ENCODE data around the gene KRTAP6-3. TPM values are rescaled to one million over a fixed set of nuclear protein-coding genes. Genes with fewer than 3 reads are reported as not detected.

Gene KRTAP6-3
- total RNA-seq, 1 donor from 2014 or later: not detected

DNA sequence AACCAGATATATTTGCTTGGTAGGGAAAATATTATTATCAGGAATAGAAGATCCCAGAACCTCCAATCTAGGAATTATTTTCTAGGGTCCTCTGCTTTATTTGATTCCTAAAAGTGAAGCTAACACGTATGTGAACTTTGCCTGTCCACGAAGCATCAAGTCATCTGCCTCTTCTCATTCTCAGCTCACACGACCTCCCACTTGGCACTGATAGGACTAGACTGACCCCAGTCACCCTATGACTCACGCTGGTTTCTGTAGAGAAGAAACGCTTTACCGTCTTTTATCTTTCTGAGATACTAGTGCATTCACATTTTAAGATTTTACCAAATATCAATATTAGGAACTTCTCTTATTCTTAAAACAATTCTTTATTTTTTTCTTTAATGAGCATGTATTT is 29.2 kb upstream of the KRTAP6-3 start:
- DNase-seq (no peak), ATAC-seq (ENCODE audit: low read depth) (no peak)
- POLR2A ChIA-PET: no interaction called here
- intact Hi-C loops (cut with micrococcal nuclease): no loop called here
- H3K9me3 Mint-ChIP-seq: peaks cover 3% of the 10 kb centered on the region
- no peaks in the 10 kb centered on the region for H3K27me3 Mint-ChIP-seq
- H3K36me3 Mint-ChIP-seq (ENCODE audit: low read depth): no peaks in the 10 kb centered on the region
- TF ChIP-seq, protein P1, sequence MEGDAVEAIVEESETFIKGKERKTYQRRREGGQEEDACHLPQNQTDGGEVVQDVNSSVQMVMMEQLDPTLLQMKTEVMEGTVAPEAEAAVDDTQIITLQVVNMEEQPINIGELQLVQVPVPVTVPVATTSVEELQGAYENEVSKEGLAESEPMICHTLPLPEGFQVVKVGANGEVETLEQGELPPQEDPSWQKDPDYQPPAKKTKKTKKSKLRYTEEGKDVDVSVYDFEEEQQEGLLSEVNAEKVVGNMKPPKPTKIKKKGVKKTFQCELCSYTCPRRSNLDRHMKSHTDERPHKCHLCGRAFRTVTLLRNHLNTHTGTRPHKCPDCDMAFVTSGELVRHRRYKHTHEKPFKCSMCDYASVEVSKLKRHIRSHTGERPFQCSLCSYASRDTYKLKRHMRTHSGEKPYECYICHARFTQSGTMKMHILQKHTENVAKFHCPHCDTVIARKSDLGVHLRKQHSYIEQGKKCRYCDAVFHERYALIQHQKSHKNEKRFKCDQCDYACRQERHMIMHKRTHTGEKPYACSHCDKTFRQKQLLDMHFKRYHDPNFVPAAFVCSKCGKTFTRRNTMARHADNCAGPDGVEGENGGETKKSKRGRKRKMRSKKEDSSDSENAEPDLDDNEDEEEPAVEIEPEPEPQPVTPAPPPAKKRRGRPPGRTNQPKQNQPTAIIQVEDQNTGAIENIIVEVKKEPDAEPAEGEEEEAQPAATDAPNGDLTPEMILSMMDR (IDR thresholded peaks at IDR 0.05): no peak
- H3K4me1 Mint-ChIP-seq: no peaks in the 10 kb centered on the region
- no peak overlapping the region for H3K4me3 Mint-ChIP-seq
- no peak overlapping the region for H3K27ac Mint-ChIP-seq
- CTCF ChIA-PET: no interaction called here

DNA sequence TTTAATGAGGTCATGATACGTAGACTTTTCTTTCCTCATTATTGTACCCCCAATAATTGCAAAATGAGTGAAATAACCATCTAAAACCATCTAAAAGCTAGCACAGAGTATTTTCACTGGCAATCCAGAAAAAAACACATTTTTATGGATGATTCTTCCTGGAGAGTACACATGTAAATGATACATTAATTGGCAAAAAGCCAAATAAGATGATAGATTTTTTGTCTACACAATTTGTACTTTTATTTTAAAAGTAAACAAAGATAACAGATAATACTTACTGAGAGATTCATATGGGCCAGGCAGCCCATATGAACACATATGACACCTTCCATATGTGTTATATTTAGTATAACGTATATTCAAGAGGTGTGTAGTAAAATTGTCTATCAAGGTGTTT is 28.6 kb upstream of the KRTAP6-3 start:
- CTCF ChIA-PET: no interaction called here
- intact Hi-C loops (cut with micrococcal nuclease): no loop called here
- no peaks in the 10 kb centered on the region for H3K4me1 Mint-ChIP-seq
- DNase-seq (no peak), ATAC-seq (ENCODE audit: low read depth) (no peak)
- H3K4me3 Mint-ChIP-seq: no peak overlapping the region
- H3K27me3 Mint-ChIP-seq: no peaks in the 10 kb centered on the region
- no peak overlapping the region for H3K27ac Mint-ChIP-seq
- H3K36me3 Mint-ChIP-seq (ENCODE audit: low read depth): no peaks in the 10 kb centered on the region
- TF ChIP-seq, protein P1 (IDR thresholded peaks at IDR 0.05): no peak
- H3K9me3 Mint-ChIP-seq: peaks cover 3% of the 10 kb centered on the region
- POLR2A ChIA-PET: no interaction called here

DNA sequence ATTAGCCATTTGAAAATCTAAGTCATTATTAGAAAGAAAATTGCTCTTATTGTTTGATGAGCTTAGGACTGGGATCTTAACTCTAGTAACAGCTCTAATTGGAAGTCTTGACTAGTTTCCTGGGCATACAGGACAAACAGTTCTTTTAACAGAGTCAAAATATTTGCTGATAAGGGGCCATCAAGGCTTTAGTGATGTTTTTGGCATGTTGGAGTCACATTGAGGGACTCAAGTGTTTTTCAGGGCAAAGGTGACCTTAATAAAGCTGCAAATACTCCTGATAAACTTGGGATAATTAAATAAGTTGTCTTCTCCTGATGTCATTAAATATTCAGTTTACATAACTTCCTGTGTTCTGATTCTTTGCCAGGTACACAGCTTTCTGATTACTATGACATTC is 24.6 kb upstream of the KRTAP6-3 start:
- intact Hi-C loops (cut with micrococcal nuclease): no loop called here
- H3K27me3 Mint-ChIP-seq: no peaks in the 10 kb centered on the region
- ATAC-seq (ENCODE audit: low read depth): no peak
- CTCF ChIA-PET: no interaction called here
- POLR2A ChIA-PET: no interaction called here
- H3K27ac Mint-ChIP-seq: no peak overlapping the region
- H3K4me1 Mint-ChIP-seq: no peaks in the 10 kb centered on the region
- no peak for DNase-seq
- H3K9me3 Mint-ChIP-seq: peaks cover 2% of the 10 kb centered on the region
- TF ChIP-seq, protein P1 (IDR thresholded peaks at IDR 0.05): no peak
- H3K36me3 Mint-ChIP-seq (ENCODE audit: low read depth): no peaks in the 10 kb centered on the region
- H3K4me3 Mint-ChIP-seq: no peak overlapping the region

DNA sequence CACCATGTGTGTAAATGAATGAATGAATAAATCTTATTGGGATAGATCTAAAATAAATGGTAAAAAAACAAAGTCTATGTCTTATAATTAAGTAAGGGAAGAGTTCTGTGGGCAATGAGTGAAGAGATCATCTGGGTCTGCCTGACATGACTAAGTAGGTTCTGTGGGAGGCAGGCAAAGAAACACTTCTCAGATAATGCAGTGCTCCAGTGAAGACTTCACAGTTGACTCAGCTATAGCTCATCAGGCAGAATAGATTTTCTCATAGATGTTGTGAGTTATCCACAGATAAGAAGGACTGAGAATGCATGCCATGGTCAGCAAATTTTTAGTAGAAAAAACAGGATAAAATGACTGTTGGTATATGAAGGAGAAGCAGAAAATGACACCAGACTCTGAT is 14.5 kb upstream of the KRTAP6-3 start:
- H3K27me3 Mint-ChIP-seq: no peaks in the 10 kb centered on the region
- POLR2A ChIA-PET: no interaction called here
- intact Hi-C loops (cut with micrococcal nuclease): no loop called here
- no peak for DNase-seq
- CTCF ChIA-PET: no interaction called here
- TF ChIP-seq, protein P1 (IDR thresholded peaks at IDR 0.05): no peak
- no peaks in the 10 kb centered on the region for H3K4me1 Mint-ChIP-seq
- H3K4me3 Mint-ChIP-seq: no peak overlapping the region
- peaks cover 3% of the 10 kb centered on the region for H3K9me3 Mint-ChIP-seq
- H3K27ac Mint-ChIP-seq: no peak overlapping the region
- no peaks in the 10 kb centered on the region for H3K36me3 Mint-ChIP-seq (ENCODE audit: low read depth)
- ATAC-seq (ENCODE audit: low read depth): no peak

DNA sequence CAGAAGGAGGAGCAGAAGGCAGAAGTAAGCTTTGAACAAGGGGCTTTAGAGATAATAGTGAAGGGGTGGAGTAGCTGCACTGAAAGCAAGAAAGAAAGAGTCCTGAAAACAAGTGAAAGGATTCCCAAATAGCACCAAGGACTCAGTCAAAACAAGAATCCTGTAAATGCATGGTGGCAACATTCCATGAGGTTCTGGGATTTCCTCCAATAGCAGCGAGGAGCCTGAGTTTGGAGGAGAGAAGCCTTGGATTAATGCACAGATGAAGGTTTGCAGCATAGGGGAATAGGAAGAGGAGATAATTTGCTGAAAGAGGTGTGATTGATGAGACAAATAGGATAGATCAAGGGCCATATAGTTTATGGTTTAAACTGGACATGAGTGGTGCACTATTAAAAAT is 12.9 kb upstream of the KRTAP6-3 start:
- H3K4me3 Mint-ChIP-seq: no peak overlapping the region
- intact Hi-C loops (cut with micrococcal nuclease): no loop called here
- ChIA-PET CTCF (no interaction called here), POLR2A (no interaction called here)
- H3K27ac Mint-ChIP-seq: no peak overlapping the region
- no peak for DNase-seq
- H3K4me1 Mint-ChIP-seq: no peaks in the 10 kb centered on the region
- H3K9me3 Mint-ChIP-seq: peaks cover under 1% of the 10 kb centered on the region
- no peaks in the 10 kb centered on the region for H3K36me3 Mint-ChIP-seq (ENCODE audit: low read depth)
- TF ChIP-seq, protein P1 (IDR thresholded peaks at IDR 0.05): no peak
- no peaks in the 10 kb centered on the region for H3K27me3 Mint-ChIP-seq
- no peak for ATAC-seq (ENCODE audit: low read depth)
